Measurements from ENCODE around the gene BCL2.

BCL2 gene

DNA sequence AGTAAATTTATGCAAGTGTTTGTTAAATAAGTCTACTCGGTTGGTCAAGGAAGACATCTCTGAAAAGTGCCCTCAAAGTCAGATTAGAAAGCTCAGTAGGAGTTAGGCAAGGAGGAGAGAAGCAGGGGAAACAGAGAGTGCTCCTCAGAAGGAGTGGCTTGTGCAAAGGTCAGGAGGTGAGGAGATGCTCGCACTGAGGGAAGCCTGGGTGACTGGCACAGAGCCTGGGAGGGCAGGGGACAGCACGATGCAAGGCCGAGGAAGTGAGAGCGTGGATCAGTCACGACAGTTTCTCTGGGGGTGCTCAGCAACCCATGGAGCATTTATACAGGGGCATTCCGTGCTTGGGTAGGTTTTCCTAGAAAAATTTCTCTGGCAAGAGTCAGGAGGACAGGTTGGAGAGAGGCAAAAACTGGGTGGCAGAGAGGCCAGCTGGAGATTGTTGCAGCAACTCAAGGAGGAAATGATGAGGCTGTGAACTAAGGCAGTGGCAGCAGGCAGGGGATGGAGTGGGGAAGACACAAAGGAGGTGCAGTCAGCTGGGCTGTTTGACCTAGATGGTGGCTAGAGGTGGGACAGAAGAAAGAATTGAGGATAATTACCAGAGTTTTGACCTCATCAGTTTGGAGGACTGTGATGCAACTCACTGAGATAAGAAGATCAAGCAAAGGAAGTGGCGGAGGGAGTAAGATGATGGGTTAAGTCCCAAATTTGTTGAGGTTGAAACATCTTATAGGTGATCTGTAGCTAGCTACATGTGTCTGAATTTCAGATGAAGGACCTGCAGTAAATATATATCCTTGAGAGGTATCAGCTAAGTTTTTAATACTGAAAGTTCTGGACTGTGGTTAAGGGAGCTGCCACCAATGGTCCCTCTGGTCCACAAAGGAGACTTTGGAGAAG, 52.4 kb downstream of the BCL2 start:
- ChIA-PET CTCF (no interaction called here), POLR2A (ENCODE audit: low non-redundant PET) (no interaction called here)
- TF ChIP-seq, protein P1, sequence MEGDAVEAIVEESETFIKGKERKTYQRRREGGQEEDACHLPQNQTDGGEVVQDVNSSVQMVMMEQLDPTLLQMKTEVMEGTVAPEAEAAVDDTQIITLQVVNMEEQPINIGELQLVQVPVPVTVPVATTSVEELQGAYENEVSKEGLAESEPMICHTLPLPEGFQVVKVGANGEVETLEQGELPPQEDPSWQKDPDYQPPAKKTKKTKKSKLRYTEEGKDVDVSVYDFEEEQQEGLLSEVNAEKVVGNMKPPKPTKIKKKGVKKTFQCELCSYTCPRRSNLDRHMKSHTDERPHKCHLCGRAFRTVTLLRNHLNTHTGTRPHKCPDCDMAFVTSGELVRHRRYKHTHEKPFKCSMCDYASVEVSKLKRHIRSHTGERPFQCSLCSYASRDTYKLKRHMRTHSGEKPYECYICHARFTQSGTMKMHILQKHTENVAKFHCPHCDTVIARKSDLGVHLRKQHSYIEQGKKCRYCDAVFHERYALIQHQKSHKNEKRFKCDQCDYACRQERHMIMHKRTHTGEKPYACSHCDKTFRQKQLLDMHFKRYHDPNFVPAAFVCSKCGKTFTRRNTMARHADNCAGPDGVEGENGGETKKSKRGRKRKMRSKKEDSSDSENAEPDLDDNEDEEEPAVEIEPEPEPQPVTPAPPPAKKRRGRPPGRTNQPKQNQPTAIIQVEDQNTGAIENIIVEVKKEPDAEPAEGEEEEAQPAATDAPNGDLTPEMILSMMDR (conservative IDR thresholded peaks at IDR 0.05; ENCODE audit: low read depth): no peak
- no peak overlapping the region for H3K27ac ChIP-seq
- DNase-seq (ENCODE audit: low spot score): no peak

DNA sequence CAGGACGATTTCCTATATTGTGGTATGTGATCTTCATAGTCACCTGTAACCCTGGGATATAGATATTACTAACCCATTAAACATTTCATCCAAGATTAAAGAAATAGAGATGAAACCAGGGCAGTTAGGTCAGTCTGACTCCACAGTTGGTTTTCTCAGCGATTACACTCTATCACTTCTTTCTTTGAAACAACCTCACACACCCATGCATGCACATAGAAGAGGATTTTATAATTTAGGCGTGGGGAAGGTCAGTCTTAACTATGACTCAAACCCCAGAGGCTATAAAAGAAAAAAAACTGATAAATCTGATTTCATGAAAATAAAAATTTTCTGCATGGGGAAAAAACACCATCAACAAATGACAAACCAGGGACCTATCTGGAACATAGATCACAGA, 54.2 kb downstream of the BCL2 start:
- ChIA-PET CTCF (no interaction called here), POLR2A (ENCODE audit: low non-redundant PET) (no interaction called here)
- TF ChIP-seq, protein P1 (conservative IDR thresholded peaks at IDR 0.05; ENCODE audit: low read depth): no peak
- DNase-seq (ENCODE audit: low spot score): no peak
- no peak overlapping the region for H3K27ac ChIP-seq

DNA sequence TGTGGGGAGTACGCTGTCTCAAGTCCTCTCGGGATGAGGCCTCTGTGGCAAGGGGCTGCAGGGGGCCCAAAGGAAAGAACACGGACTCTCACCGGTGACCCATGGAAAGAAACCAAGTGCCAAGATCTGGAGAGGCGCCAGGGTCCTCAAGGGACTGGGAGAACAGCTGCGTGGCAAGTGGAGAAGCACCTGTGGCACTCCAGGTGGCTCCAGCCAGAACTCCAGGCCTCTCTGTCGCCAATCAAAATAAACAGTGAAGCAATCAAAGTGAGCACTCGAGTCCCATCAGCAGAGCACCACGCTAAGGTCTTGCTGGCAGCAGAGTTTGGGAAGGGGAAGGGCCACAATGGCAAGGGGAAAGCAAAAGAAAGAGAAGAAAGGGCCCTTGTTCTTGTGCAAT, 54.7 kb downstream of the BCL2 start:
- POLR2A ChIA-PET (ENCODE audit: low non-redundant PET): no interaction called here

DNA sequence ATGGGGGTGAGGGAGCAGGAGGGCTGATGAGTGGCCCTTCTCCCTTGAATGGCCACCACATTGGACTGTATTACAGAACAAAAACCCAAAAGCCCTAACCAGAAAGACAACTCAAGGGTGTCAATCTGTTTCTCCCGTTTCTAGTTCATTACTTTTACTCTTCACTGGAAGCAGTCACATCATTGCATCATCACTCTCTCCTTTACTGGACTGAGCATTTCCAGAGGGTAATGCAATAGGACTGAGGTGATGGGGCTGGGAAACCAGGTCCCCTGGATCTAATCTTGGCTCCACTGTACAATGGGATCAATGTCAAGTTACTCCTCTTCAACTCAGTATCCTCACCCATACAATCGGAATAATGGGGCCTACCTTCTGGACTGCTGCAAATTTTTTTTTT, 56.1 kb downstream of the BCL2 start:
- TF ChIP-seq, protein P1 (conservative IDR thresholded peaks at IDR 0.05; ENCODE audit: low read depth): no peak
- CTCF ChIA-PET: no interaction called here
- no peak for DNase-seq (ENCODE audit: low spot score)
- no peak overlapping the region for H3K27ac ChIP-seq
- POLR2A ChIA-PET (ENCODE audit: low non-redundant PET): no interaction called here

More for the DNA sequence above, 54.7 kb downstream of the BCL2 start:
- CTCF ChIA-PET: no interaction called here
- H3K27ac ChIP-seq: no peak overlapping the region
- TF ChIP-seq, protein P1 (conservative IDR thresholded peaks at IDR 0.05; ENCODE audit: low read depth): no peak
- no peak for DNase-seq (ENCODE audit: low spot score)

DNA sequence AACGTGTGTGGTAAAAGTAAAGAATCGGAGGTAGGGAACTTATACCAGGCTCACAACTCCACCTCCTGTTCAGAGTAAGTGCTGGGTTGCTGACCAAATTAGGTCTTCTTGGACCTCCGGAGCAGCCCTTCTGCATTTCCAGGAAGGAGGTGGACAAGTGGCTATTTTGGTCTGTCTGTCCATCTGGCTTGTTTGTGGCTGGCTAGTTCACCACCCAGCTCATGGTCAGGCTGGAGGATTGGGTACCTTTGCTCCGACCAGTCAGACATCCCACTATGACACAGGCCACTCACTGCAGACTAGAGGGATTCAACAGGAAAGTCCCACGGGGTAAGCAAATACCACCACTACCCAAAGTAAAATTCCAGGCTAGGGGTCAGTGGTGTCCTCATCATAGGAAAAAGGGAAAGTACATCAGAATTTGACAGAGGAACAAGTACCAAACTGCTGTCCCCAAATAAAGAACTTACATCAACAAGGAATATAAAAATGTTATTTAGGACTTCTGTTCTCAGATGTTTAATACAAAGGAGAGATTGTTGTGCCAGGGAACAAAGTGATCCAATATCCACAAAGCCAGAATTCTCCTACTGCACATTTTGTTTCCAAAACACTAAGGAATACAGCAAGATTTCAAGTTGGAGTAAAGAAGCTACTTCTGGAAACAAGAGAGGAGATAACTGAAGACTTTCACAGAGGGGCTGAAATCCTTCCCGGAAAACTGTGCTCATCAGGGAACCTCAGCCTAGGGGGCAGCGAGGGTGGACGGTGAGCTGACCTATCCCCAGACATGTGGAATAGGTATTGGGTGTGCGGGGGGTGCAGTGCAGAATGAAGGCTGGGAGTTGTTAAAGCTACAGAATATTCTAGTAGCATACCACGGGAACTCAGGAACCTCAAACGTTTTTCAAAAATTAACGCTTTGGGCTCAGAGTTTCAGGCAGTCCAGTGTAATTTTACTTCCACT, 56.9 kb downstream of the BCL2 start:
- H3K27ac ChIP-seq: no peak overlapping the region
- POLR2A ChIA-PET (ENCODE audit: low non-redundant PET): no interaction called here
- CTCF ChIA-PET: interaction anchor here (0.6 kb wide), 1 partner anchor 22 kb away, joined by 4 read pairs; no protein-coding TSS in a partner anchor
- TF ChIP-seq, protein P1 (conservative IDR thresholded peaks at IDR 0.05; ENCODE audit: low read depth): no peak
- no peak for DNase-seq (ENCODE audit: low spot score)

DNA sequence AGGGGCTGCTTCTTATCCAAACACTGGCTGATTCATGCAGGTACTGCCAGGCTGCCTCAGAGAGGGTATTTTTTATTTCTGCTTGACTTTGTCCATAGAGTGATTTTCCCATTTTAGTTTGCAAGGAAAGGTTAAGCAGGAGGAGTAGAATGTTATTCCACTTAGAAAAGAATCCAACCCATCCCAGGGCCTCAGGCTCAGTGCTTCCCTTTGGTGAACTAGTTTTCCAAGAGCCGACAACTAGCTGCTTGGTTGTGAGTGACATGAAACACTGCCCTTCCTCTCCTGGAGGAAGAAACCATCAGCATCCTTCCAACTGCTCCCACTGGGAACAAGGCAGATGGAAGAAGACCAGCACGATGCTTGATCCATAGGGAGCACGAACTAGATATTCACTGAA, 58.5 kb downstream of the BCL2 start:
- TF ChIP-seq, protein P1 (conservative IDR thresholded peaks at IDR 0.05; ENCODE audit: low read depth): no peak
- ChIA-PET POLR2A (ENCODE audit: low non-redundant PET) (no interaction called here), CTCF (no interaction called here)
- no peak for DNase-seq (ENCODE audit: low spot score)
- no peak overlapping the region for H3K27ac ChIP-seq

All from RWPE1 (cell line).